HG03457 (cell line): ENCODE measurements around the gene CDCP1.

Experiments used
- ATAC-seq: cut with Tn5 transposase; IDR thresholded peaks from one replicate; pipeline ENCODE4 v1.9.1; 2021; ENCODE audit warnings: moderate number of reproducible peaks; ENCODE audit not compliant: unreplicated experiment

CDCP1 gene

GRCh38 chr3:45145681-45146614 is at the start of gene CDCP1:
Gene CDCP1 (minus strand): TSS chr3:45146378. CDS start chr3:45146287, 91 bp downstream.
- ATAC-seq = no peak

GRCh38 chr3:45194791-45195190 is 48.6 kb upstream of the CDCP1 start:
- ATAC-seq = no peak

DNA sequence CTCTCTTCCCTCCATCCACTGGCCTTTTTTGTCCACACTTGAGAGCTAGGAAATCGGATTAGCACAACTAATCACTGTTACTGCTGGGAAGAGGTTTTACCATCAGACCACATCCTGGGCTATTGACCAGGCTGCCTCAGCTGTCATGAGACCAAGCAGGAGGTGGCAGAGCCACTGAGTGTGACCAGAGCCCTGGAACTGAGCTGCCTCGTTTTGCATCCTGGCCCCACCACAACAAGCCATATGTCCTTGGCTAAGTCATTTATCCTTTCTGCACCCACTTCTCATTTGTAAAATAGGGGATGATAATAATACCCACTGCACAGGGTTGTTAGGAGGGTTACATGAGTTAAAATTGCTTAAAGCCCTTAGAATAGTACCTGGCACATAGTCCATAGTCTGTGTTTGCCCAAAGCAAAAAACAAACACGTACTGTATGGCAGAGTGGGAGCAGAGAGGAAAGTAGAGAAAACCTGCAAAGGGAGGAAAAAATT is 45.8 kb upstream of the CDCP1 start:
- ATAC-seq = no peak

GRCh38 chr3:45191424-45191823 is 45.2 kb upstream of the CDCP1 start:
- no peak for ATAC-seq

- ATAC-seq = no peak
Observed at GRCh38 chr3:45188719-45189659, 42.8 kb upstream of the CDCP1 start.

GRCh38 chr3:45187694-45188141 is 41.5 kb upstream of the CDCP1 start:
- ATAC-seq = no peak

DNA sequence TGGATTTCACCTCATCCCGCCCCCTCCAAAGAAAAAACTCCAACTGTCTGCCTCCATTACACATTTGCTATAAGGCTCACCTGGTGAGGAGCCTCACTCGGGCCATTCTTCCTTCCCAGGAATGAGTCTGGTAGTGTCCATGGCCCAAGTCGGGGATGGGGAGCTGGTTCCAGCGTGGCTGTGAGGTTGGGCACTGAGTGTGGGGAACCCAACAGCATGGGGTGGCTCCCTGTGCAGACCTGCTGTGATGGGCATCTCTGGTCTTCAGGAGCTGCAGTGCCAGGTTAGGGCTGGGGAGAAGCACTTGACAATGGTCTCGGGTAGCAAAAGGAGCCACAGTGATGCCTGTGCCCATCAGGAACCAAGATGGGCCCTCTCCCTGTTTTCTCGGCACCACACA is 40.7 kb upstream of the CDCP1 start:
- no peak for ATAC-seq

DNA sequence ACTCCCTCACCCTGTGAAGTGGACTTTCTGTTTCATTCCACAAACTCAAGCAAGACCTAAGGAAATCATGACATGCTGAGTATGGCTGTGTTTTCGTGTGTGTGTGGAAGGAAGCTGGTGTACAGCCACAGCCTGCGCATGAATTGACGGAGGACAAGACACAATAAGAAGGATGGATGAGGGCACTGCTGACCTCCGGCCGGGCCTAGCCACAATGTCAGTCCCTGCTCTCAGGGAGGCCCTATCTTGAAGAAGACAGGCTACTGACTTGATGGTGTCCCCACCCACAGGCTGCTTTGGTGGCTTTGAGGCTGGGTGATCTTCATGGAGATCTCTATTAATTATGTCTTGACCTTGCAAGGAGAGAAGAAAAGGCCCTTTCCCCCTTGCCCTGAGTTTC is 39.3 kb upstream of the CDCP1 start:
- ATAC-seq = no peak

DNA sequence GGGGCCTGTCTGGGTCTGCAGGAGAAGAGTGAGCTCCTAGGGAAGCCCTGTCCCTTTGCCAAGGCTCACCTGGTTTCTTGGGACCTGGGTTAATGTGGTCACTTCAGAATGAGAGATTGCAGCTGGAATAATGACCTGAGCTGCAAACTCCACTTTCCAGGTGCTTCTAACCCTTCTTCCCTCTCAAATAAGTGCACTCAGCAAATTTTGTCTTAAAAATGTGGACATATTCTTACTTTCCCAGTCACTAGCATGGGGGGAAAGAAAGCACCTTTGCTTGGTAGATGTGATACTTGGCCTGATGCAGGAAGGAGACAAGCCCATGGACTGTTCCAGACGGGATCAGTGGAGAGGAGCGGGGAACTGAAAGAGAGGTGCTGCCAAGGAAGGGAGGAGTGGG is 38.9 kb upstream of the CDCP1 start:
- no peak for ATAC-seq

DNA sequence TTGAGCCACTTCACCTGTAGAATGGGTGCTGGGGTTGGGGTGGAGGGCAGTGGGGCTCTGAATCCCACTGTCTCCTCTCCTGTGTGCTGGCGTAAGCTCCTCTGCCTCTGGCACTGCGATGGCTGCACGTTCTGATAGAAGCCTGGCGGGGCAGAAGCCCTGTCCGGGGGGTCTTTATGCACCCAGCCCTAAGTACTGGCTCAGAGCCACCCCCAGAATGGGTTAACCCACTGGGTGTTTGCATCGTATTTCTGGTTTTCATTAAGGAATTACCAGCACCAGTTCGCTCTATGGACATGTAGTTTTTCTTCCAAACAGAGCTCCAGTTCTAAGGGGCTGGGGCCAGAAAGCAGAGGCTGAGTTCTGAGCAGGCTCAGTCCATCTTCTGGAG is 37.7 kb upstream of the CDCP1 start:
- ATAC-seq = no peak

DNA sequence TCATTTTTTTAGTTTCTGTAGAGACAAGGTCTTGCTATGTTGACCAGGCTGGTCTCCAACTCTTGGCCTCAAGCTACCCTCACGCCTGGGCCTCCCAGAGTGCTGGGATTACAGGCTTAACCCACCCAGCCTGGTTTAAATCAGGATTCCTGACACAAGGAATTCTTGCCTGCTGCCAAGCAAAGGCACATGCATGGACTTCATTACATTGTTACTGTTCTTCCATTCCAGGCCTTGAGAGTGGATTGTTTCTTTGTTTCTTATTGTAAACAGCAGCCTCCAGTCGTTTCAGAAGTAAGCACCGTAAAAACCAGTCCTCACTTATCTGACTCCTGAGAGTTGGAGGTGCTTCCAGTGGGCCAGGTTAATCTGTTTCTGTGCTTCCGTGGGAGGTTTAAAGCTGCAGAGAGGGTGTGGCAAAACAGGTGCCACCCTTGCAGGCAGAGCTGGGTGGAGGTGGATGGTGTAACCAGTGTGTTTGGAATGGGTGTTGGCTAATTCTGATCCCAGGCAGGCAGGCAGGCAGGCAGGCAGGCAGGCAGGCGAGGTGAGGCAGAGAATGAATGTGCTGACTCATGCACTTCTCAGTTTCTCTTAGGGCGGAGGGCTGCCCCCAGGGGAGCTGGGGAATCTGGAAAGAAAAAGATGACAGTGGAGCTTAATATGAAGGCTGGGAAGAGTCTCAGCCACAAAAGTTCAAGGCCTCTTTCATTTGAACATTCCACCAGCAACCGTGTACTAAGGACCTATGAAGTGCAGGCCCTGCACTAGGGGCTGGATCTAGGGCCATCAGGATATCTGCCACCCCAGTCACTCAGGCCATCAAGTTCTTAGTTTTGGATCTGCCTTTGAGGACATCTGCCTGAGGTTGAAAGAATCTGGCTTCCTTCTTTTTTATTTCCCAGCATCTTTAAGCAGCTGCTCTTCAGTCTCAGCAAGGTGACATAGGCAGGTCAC is 37.0 kb upstream of the CDCP1 start:
- ATAC-seq = no peak

DNA sequence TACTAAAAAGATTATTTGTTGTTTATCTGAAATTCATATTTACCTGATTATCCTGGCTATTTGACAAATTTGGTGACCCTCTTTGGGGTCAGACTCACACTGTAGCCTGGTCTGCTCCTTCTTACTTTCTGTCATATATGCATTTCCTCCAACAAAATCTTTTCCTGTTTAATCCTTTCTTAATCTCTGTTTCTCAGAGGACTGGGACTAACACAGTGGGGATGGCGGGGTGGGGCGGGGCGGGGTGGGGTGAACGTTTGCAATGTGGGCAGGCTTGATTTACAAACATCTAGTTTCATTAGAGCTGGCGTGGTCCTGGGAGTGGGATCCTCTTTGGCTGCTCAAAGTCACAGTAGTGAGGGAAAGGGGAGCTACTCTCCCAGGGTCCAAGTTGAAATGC is 35.3 kb upstream of the CDCP1 start:
- no peak for ATAC-seq

GRCh38 chr3:45180899-45181298 is 34.7 kb upstream of the CDCP1 start:
- no peak for ATAC-seq

GRCh38 chr3:45180051-45180450 is 33.9 kb upstream of the CDCP1 start:
- ATAC-seq = no peak

DNA sequence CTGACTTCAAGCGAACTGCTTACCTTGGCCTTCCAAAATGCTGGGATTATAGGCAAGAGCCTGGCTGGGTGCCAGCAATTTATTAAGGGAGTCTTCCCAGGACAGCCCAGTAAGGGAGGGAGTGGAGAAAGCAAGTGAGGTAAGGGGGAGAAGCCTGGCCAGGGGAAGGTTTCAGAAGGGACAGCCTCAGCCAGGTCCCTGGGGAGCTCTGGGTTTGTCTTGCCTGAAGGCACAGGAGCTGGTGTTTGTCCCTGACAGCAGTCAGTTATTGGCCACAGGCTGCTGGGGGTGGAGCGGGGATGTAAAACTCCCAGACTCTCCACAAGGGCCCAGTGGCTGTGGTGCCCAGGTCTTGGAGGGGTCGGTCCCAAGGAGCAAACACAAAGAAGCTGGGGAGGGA is 33.0 kb upstream of the CDCP1 start:
- ATAC-seq = no peak

GRCh38 chr3:45178183-45179023 is 32.2 kb upstream of the CDCP1 start:
- ATAC-seq = no peak

DNA sequence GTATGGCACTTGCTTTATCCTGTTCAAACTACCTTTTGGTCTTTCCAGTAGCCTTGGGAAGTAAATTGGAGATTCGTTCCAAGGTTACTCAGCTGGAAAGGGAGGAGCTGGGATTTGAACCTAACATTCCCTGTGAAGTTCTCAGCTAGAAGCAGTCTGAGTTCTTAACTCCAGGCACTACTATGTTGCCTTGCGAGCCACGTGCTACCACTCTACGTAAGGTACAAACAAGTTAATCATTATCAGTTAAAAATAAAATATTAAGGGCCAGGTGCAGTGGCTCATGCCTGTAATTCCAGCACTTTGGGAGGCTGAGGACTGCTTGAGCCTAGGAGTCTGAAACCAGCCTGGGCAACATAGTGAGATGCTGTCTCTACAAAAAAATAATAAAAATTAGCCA is 30.7 kb upstream of the CDCP1 start:
- ATAC-seq = no peak

GRCh38 chr3:45174234-45174633 is 28.1 kb upstream of the CDCP1 start:
- ATAC-seq = no peak

GRCh38 chr3:45173776-45174175 is 27.6 kb upstream of the CDCP1 start:
- no peak for ATAC-seq
